Stimulated activated CD4-positive, alpha-beta T cell treated with anti-CD3 and anti-CD28 coated beads, TNF-alpha, amount 100 ng/mL, for 4 hours (primary cell): ENCODE measurements around the gene JUN.

Experiments
- DNase-seq, 3 experiments: peaks; one replicate each; pipeline ENCODE4 v3.0.0-alpha.2; 2020; ENCODE audit warnings: low read depth in 3 of 3

The JUN gene

DNA sequence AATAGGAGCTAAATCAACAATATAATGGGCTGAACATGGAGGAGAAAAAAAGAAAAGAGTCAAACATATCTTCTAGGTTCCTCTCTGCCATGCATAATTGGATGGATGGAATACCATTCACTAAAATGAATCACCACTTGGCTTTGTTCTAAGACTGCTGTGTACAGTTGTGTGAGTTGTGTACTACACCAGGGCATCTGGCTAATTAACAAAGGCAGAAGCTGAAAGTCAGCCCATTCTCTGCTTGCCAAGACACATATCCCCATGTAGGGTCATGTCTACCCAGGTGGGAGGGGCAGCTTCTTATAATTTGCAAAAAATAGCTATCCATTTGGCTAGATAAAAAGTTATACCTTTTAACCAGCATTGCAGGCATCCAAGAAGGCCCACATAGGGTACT is 21.0 kb downstream of the JUN start:
- DNase-seq = no peak

DNA sequence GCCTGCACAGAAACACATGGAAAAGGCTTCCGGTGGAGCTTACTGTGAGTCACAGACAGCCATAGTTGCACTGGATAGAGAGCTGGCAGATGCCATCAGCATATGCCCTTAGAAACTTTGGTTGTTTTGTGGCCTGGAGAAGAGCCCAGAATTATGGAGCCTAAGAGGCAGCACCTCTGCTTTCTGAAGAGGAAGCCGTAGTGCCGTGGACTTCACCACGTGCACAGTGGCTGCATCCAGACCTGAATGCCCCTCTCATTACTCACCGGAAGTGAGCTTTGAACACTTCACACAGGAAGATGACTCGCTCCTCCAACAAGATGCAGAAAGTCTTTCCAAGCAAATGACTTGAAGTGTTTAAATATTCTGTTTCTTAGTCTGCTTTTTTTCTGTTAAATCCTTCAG is 28.4 kb downstream of the JUN start:
- peak in 2 of 3 experiments; percentile 15 for DNase-seq

DNA sequence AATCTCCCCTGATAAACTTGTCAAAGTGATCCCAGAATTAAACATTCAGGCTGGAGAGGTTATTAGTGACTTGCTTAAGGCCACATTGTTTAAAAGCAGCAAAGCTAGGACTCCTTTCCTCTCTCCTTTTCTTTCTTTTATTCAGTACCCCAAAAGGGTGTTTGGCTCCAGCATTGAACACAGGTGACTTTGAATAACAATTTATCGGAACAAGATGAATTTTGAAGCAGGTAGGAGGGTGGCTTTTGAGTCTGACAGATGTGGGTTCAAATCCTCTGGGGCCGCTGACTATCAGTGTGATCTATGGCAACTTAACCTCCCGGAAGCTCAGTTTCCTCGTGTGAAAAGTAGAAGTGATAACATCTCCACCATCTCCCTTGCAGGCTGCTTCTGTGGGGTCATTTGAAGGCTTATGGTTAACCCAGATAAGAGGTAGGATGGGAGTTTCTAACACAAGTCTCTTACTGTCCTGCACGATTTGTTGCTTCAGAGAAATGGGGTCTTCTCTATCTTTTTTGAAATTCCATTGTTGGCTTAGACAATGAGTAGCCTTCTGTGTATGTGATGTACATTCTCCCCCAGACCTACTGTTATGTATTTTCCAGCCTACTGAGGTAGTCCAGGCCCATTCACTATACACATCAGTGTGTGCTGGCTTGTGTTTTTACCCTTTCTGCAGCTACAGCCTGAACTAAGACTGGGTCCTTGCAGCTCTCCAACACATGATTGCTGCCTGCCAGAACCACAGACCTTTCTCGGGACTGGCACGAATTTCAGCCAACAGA is 29.0 kb downstream of the JUN start:
- no peak for DNase-seq

DNA sequence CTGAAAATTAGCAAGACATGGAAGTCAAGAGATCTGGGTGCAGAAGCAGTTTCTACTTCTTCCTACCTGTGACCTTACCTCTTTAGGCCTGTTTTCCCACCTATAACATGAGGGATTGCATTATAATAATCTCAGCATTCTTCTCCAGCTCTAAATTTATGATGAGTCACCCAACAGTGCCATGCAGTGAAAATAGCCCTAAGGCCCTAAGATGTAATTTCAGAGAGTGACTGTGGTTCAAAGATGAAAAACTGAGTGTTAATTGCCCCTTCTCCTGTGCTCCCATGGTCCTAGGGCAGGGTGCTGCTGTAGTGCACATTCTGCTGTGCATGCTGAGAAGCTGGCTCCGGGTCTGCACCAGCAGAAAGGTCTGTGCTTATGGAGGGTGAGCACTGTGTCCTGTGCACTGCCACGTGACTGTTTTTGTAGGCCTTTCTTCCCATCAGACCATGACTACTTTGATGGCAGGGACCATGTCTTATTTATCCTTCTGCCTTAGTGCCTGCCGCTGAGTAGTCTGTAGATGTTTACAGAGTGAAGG is 29.7 kb downstream of the JUN start:
- no peak for DNase-seq

DNA sequence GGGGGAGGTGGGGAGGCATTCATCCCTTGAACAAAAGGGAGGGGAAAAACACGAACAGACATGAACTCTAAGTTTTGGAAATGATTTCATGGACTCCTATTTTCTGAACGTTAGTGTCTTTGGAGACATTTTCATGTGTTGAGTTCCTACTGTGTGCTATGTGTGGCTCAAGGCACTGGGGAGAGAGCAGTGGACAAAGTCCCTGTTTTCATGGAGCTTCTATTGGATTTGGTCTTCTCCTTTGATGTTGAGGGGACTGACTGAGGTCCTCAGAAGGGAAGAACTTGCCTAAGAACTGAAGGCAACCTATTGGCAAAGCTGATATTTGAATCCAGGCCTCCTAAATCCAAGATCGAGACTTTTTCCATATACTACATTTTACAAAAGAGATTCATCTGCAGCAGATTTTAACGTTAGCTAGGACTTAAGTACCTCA is 30.4 kb downstream of the JUN start:
- DNase-seq = no peak

DNA sequence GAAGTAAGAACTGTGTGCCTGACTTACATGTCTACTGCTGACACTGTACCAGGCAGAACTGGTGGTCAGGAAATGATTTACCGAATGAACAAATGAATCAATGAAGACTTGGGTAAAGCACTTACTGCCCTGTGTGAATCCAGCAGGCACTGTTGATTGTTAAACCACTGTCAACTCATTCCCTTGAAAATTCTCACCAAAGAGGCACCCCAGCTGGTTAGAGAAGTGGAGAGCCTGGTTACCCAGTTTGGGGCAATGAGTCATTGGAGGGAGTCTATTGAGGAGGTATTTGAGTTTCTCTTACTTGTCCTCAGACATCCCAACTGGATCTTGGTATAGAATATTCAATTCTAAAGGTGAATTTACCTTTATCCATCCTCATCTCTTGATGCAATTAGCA is 34.2 kb downstream of the JUN start:
- DNase-seq = no peak

DNA sequence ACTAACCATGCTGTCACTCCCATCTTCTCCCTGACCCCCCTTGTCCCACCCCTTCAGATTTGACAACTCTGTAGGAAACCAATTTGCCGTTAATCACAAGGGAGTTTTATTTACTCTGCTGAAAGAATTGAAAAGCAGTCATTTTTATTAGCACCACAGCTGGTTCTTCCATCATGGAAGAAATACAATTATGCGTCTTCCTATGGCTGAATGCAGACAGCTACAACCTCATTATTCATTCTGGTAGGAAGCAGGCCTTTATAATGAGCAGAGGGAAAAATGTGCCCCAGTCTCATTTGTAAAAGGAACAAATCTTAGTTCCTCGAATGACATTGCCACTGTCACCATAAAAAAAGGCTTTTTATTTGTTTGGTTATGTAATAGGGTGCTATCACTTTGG is 35.2 kb downstream of the JUN start:
- DNase-seq = no peak

DNA sequence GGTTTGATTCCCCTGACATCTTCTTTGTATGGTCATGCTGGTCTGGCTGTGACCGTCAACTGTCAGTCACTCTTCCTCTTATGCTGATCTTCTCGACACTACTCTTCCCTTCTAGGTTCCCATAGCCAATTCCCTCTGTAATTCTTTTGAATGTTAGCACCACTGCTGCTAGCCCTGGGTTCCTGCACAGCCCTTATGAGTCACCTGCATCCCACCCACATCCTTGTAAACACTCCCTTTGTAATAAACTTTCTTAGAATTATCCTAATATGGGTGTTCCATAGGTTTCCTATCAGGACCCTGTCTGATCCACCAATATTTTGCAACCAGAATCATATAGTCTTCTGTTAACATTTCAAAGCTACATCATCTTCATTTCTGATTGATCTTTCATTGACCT is 37.1 kb downstream of the JUN start:
- DNase-seq = no peak

DNA sequence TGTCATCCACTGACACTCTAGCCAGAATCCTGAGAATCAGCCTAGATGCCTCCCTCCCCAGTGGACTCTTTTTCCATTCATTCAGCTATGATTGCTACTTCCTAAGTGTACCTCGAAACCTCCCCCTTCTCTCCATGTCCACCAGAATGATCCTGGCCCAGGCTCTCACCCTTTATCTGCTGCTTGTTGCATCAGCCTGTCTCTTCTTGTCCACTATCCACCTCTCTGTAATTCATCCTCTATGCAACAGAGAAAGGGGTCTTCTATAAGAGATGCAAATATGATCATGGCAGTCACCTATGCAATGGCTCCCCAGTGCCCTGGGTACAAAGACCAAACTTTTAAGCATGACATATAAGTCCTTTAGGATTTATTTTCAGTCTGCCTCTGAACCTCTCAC is 37.7 kb downstream of the JUN start:
- no peak for DNase-seq

DNA sequence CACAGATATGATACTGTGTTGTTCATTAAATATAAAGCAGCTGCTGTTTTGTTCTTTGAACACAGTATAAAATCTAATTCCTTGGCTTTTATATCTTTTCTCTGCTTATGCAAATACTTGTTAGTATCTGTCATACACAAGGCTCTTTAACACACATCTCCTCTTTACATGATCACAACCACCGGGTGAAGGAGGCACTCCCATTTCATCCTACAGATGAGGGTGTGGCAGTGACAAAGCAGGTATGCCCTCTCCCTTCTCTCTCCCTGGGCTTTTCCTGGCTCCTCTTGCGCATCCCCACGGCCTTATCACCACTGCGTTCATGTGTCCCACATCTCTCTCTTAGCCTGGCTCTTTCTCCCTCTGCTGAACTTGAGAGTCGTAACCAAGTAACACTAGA is 38.2 kb downstream of the JUN start:
- no peak for DNase-seq

DNA sequence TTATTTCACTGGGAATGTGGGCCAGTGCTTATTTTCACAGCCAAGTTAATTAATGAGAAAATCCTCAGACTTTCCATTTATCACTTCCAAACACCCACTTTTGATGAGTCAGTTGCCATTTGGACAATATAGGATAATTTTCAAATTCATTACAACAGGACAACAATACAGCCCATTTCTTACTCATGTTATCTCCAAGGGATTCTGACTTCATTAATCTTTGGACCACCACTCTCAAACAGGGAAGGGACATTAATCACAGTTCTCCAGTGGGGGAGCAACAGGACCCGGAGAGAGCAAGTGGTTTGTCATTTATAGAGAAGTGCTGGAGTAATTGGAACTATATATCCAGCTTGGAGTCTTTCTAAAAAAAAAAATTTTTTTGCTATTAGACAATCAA is 38.7 kb downstream of the JUN start:
- DNase-seq = no peak

DNA sequence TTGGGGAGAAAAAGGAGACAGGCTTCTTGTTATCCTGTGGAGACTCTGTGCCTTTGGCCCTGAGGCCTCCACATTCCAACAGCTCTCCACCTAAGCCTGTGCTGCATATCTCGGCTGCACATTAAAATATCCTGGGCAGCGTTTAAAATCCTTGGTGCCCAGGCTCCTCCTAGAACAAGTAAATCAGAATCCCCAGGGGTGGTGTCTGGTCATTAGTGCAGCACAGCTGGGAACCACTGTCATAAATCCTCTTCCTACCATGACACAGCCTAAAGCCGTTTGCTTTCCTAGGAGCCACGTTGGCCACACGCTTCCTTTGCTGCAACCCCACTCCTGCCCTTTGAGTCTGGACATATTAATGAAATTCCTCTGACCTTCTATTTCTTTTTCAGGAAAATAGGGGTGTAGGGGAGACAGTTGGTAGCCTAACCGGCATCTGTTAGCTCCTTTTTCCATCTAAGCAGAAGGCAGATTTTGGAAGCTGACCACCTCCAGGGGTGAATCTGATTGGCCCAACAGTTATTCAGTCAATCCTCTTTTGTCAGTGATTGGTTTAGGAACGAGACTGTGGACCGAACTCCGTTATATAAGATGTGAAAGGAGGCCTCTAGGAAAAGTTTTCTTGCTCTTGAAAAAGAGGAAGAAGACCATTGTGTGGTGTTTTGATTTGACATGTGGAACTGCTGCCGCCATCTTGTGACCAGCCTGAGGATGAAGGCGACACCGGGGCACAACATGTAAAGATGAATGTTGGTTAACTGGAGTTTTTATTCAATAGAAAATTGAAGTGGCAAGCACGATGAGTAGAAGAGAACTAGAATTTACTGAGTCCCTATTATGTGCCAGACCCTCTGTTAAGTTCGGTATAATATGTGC is 41.9 kb downstream of the JUN start:
- no peak for DNase-seq

DNA sequence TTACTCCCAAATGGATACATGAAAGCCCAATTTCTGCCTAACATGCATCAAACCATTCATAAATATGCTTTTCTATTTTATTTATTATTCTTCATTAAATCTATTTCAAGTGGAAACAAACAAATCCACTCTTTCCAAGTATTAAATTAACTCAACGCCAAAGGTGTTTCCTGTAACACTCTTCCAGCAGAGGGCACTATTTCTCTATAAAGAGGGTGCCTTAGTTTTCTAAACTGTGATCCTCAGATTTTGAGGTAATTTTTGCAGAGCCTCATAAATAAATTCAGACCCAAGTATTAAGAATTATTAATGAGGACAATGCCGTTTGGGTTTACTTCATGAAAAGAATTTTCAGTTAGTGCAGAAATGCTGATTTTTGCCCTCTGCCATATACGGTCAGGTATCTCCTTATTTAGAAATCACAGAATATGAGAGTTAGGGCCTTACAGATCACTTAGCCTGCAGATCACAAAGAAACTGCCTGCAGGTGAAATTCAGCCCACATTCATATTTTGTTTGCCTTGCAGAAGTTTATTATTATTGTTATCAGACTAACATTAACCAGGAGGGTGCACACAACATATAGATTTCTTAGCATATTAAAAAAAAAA is 43.9 kb downstream of the JUN start:
- DNase-seq = no peak

DNA sequence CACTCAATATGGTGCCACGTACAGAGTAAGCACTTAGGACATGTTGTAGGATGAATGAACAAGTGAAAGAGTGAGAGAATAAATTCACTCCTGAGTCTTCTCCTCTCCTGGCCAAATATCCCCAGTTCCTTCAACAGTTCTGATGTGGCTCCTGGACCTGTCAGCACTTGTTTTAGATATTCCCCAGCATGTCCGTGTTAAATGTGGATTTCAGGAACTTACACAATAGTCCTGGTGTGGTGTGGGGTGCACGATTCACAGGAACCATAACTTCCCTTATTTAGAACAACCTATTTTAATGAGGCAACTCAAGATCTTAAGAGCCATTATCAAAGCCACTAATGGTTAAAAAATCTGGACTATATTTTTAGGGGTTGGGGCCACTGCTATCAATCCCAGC is 45.0 kb downstream of the JUN start:
- no peak for DNase-seq

DNA sequence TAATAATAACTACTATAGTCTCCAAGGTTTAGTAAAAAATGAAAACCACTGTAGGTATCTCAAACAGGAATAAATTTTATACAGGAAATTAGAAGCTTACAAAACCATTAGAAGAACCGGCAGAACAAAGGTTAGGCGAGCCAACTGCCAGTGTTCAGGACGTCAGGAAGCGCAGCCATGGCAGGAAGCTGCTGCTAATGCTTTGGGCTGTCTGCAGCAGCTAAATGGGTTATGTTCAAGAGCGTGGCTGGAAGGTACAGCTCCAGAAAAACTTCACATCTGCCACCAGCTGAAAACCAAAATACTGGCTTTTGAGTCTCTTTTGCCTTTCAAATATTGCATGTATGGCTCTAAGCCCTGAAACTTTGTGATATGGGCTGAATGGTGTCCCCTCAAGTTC is 48.3 kb downstream of the JUN start:
- no peak for DNase-seq

DNA sequence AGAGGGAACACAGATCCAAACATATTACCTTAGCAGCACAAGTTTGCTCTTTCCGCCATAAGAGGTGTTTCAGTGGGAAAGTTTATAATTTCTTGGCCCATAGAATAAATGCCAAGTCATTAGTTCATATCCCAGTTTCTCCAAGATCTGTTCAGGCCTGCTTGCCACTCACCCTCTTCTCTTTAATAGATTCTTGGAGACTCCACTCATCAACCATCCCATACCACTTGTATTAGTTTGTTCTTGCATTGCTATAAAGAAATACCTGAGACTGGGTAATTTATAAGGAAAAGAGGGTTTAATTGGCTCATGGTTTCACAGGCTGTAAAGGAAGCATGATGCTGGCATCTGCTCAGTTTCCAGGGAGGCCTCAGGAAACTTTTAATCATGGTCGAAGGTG is 49.2 kb downstream of the JUN start:
- DNase-seq = no peak

DNA sequence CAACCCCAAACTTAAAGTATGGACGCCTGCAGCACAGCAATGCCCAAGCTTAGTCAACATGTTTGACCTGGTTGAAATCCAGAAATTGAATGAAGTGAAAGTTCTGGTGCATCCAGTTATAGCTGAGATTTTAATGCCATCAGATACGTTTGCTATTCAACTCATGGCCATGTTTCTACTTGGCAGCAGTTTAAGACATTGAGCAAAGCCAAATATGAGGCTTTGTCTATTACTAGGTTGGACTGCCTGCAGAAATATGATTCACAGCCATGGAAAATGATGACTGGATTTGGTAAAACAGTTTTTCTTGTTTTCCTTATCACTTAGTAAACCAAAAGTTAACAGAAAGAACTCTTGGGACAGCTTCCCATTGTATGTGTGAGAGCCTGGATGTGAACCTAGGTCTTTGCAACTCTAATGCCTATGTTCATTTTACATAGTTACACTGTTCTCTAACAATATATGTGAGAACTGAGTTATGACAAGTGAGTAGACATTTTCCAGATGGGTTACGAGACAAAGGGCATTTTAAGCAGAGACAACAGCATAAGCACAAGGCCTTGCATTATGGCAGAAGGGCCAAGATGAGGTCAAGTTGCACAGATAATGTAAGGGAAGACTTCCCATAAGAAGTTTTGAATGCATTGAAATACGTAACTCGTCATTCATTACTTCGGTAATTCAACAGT is 51.6 kb downstream of the JUN start:
- DNase-seq = no peak
